ENCODE measurements around the gene DYNLRB1.

GRCh38 chr20:34561661-34562060 lies 45.4 kb downstream of the DYNLRB1 start:
- TF ChIP-seq CTCF (conservative IDR thresholded peaks at IDR 0.05; ENCODE audit: low read depth, low read length) (no peak), EZH2 (IDR thresholded peaks at IDR 0.05; ENCODE audit: borderline replicate concordance, low read depth, low read length, poor library complexity, severe bottlenecking) (no peak)

All from A673 (cell line).